Mesenteric fat pad (tissue), 1 donor: Measurements from ENCODE around the gene RABGAP1. TPM values are rescaled to one million over a fixed set of nuclear protein-coding genes. Genes with fewer than 3 reads are reported as not detected.

Experiments
- total RNA-seq: library from RNA; stranded (reverse); fragmentation: NEBNext Ultra II Directional; extraction: Animal tissue kit (Norgen Biotek cat#: 25700); gene quantifications from one replicate; pipeline ENCODE4 v1.2.1, GENCODE V29; 2021
- donor health status: DM: yes; HTN: yes; CAD: no.

Gene RABGAP1
- total RNA-seq, 1 donor from 2014 or later, result 39.4 TPM

Other genes with a start within 250 kb of the RABGAP1 start
- gene OR1L4, start 217.0 kb upstream of the RABGAP1 start, total RNA-seq, result not detected
- not detected for gene OR1L6, start 198.7 kb upstream of the RABGAP1 start, total RNA-seq
- not detected for gene OR5C1, start 152.1 kb upstream of the RABGAP1 start, total RNA-seq
- not detected for gene OR1K1, start 140.9 kb upstream of the RABGAP1 start, total RNA-seq
- 15.5 TPM for gene PDCL, start 112.4 kb upstream of the RABGAP1 start, total RNA-seq
- 40.0 TPM for gene RC3H2, start 35.7 kb upstream of the RABGAP1 start, total RNA-seq
- 4.8 TPM for gene ZBTB6, start 27.7 kb upstream of the RABGAP1 start, total RNA-seq
- gene ZBTB26, start 9.5 kb upstream of the RABGAP1 start, total RNA-seq, result 2.9 TPM
- gene GPR21, start 92.6 kb downstream of the RABGAP1 start, total RNA-seq, result 2.0 TPM